GM23248 (cell line): ENCODE results near the gene CISH.

Source experiments
- EZH2 ChIP-seq: fragments of 200-600 bp; sonication (generic); IDR thresholded peaks from 2 replicates; pipeline ENCODE4 v1.6.1; 2018; ENCODE audit warnings: antibody characterized with exemption, mild to moderate bottlenecking; ENCODE audit not compliant: insufficient read depth, poor library complexity, severe bottlenecking
- EZH2phosphoT487 ChIP-seq: fragments of 200-600 bp; sonication (generic); IDR thresholded peaks from 2 replicates; pipeline ENCODE4 v1.6.1; 2018; ENCODE audit warnings: antibody characterized with exemption, moderate library complexity, mild to moderate bottlenecking, low read depth; ENCODE audit not compliant: insufficient read depth

GRCh38 chr3:50572158-50572557, 39.4 kb downstream of the CISH start:
- no peak for TF ChIP-seq EZH2
- TF ChIP-seq EZH2phosphoT487 = no peak
